ENCODE results near the gene PARP1. TPM values are rescaled to one million over a fixed set of nuclear protein-coding genes. Genes with fewer than 3 reads are reported as not detected.

PARP1 gene
- total and polyA plus RNA-seq, 2 donors from 2014 or later: 37.9 to 71.1 TPM

- DNase-seq (no peak), FAIRE-seq (no peak)
- no peak overlapping the region for H3K4me3 ChIP-seq (ENCODE audit: low read length in 3 of 3)
- no peak overlapping the region for H3K27ac ChIP-seq (ENCODE audit: low read depth in 2 of 2, low read length in 2 of 2)
- H3K9me3 ChIP-seq (ENCODE audit: control insufficient read depth in 2 of 3, insufficient read depth in 1 of 3, low read length in 3 of 3): no peaks in the 10 kb centered on the region
- intact Hi-C loops (cut with DNase I): no loop called here
- no peak overlapping the region for H3K9ac ChIP-seq (ENCODE audit: low read length in 3 of 3)
- no peaks in the 10 kb centered on the region for H3K27me3 ChIP-seq (ENCODE audit: control insufficient read depth, insufficient read depth, low read length)
- TF ChIP-seq CTCF (IDR thresholded peaks at IDR 0.05; ENCODE audit: borderline replicate concordance, extremely low read depth, insufficient read depth): no peak
- no peaks in the 10 kb centered on the region for H3K36me3 ChIP-seq (ENCODE audit: control insufficient read depth in 2 of 3, insufficient read depth in 3 of 3, low read length in 3 of 3)
- H3K4me1 ChIP-seq (ENCODE audit: control insufficient read depth in 2 of 3, insufficient read depth in 2 of 3, low read depth in 1 of 3, low read length in 3 of 3): peaks cover 0 to 2% (median 0%) of the 10 kb centered on the region in 3 donors
Observed at GRCh38 chr1:226420897-226421296, 13.0 kb upstream of the PARP1 start.

GRCh38 chr1:226420328-226420727 lies 12.4 kb upstream of the PARP1 start:
- Histone ChIP-seq H3K4me3 (ENCODE audit: low read length in 3 of 3) (no peak overlapping the region), H3K27ac (ENCODE audit: low read depth in 2 of 2, low read length in 2 of 2) (no peak overlapping the region), H3K9me3 (ENCODE audit: control insufficient read depth in 2 of 3, insufficient read depth in 1 of 3, low read length in 3 of 3) (no peaks in the 10 kb centered on the region), H3K9ac (ENCODE audit: low read length in 3 of 3) (no peak overlapping the region), H3K27me3 (ENCODE audit: control insufficient read depth, insufficient read depth, low read length) (no peaks in the 10 kb centered on the region), H3K4me1 (ENCODE audit: control insufficient read depth in 2 of 3, insufficient read depth in 2 of 3, low read depth in 1 of 3, low read length in 3 of 3) (peaks cover 0 to 2% (median 0%) of the 10 kb centered on the region in 3 donors), H3K36me3 (ENCODE audit: control insufficient read depth in 2 of 3, insufficient read depth in 3 of 3, low read length in 3 of 3) (no peaks in the 10 kb centered on the region)
- DNase-seq (no peak), FAIRE-seq (no peak)
- intact Hi-C loops (cut with DNase I): no loop called here
- TF ChIP-seq CTCF (IDR thresholded peaks at IDR 0.05; ENCODE audit: borderline replicate concordance, extremely low read depth, insufficient read depth): no peak

- Histone ChIP-seq H3K36me3 (ENCODE audit: control insufficient read depth in 2 of 3, insufficient read depth in 3 of 3, low read length in 3 of 3) (no peaks in the 10 kb centered on the region), H3K27me3 (ENCODE audit: control insufficient read depth, insufficient read depth, low read length) (no peaks in the 10 kb centered on the region), H3K27ac (ENCODE audit: low read depth in 2 of 2, low read length in 2 of 2) (no peak overlapping the region), H3K9me3 (ENCODE audit: control insufficient read depth in 2 of 3, insufficient read depth in 1 of 3, low read length in 3 of 3) (no peaks in the 10 kb centered on the region), H3K4me1 (ENCODE audit: control insufficient read depth in 2 of 3, insufficient read depth in 2 of 3, low read depth in 1 of 3, low read length in 3 of 3) (no peaks in the 10 kb centered on the region), H3K4me3 (ENCODE audit: low read length in 3 of 3) (no peak overlapping the region), H3K9ac (ENCODE audit: low read length in 3 of 3) (no peak overlapping the region)
- TF ChIP-seq CTCF (IDR thresholded peaks at IDR 0.05; ENCODE audit: borderline replicate concordance, extremely low read depth, insufficient read depth): no peak
- FAIRE-seq: no peak
- DNase-seq: no peak
- intact Hi-C loops (cut with DNase I): no loop called here
Observed at GRCh38 chr1:226419284-226420029, 11.6 kb upstream of the PARP1 start.

All from kidney (tissue), 14 donors.